ENCODE data around the gene POLG. TPM values are rescaled to one million over a fixed set of nuclear protein-coding genes. Genes with fewer than 3 reads are reported as not detected.

Gene POLG
- total and polyA plus RNA-seq, 3 donors from 2014 or later = 31.6 to 73.3 (median 65.2) TPM

DNA sequence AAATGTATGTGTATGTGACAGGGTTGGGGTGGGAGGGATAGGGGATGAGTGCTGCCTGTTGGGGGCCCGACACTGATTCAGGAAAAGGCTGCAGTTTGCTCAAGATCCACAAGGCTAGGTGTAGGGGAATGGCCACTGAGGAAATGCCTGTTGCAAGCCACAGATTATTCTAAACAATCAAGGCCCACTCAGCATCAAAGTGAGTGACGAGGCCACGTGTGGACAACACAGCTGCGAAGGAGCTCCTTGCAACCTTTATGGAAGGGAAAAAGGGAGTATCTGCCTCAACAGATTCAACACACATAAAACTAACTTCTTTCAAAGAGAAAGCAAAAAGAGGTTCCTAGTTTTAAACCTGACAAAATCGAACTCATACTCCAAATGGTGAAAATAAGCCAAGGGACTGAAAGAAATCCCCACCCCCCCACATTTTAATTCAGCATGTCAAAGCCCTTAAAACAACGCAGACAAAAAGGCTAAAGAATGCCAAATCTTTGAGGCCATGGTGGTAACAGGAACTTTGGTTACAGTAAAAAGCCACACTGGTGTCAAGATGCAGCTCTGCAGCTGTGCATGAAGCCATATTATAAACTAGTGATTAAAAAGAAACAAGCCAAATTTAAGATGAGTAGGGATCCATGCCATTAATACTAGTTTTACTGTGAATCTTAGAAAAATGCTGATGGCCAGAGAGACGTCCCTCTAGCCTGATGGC is 3.6 kb downstream of the POLG start:
- H3K27me3 ChIP-seq = no peaks in the 10 kb centered on the region
- no peak for DNase-seq
- H3K4me3 ChIP-seq = no peak overlapping the region
- peaks cover 30% of the 10 kb centered on the region for H3K4me1 ChIP-seq
- H3K27ac ChIP-seq = no peak overlapping the region
- 79 to 83% methylated on average over 7 of the region's 7 CpGs for WGBS, 2 donors
- intact Hi-C loops (cut with DNase I; ENCODE audit: low total_unique reads) = no loop called here
- no peaks in the 10 kb centered on the region for H3K36me3 ChIP-seq (ENCODE audit: low read depth, missing control alignments)
- H3K9me3 ChIP-seq = no peaks in the 10 kb centered on the region
- no peak for TF ChIP-seq POLR2A (IDR thresholded peaks at IDR 0.05)
- TF ChIP-seq, protein P1, sequence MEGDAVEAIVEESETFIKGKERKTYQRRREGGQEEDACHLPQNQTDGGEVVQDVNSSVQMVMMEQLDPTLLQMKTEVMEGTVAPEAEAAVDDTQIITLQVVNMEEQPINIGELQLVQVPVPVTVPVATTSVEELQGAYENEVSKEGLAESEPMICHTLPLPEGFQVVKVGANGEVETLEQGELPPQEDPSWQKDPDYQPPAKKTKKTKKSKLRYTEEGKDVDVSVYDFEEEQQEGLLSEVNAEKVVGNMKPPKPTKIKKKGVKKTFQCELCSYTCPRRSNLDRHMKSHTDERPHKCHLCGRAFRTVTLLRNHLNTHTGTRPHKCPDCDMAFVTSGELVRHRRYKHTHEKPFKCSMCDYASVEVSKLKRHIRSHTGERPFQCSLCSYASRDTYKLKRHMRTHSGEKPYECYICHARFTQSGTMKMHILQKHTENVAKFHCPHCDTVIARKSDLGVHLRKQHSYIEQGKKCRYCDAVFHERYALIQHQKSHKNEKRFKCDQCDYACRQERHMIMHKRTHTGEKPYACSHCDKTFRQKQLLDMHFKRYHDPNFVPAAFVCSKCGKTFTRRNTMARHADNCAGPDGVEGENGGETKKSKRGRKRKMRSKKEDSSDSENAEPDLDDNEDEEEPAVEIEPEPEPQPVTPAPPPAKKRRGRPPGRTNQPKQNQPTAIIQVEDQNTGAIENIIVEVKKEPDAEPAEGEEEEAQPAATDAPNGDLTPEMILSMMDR (IDR thresholded peaks at IDR 0.05) = no peak

- WGBS, 2 donors = 93 to 100% methylated on average over 3 to 6 of the region's 6 CpGs
- Histone ChIP-seq H3K36me3 (ENCODE audit: low read depth, missing control alignments) (no peaks in the 10 kb centered on the region), H3K4me1 (peaks cover 30% of the 10 kb centered on the region), H3K9me3 (no peaks in the 10 kb centered on the region), H3K27me3 (no peaks in the 10 kb centered on the region), H3K4me3 (no peak overlapping the region), H3K27ac (no peak overlapping the region)
- no peak for TF ChIP-seq POLR2A (IDR thresholded peaks at IDR 0.05)
- TF ChIP-seq, protein P1 (IDR thresholded peaks at IDR 0.05) = no peak
- DNase-seq = no peak
- intact Hi-C loops (cut with DNase I; ENCODE audit: low total_unique reads) = no loop called here
Observed at GRCh38 chr15:89330119-89330518, 4.5 kb downstream of the POLG start.

DNA sequence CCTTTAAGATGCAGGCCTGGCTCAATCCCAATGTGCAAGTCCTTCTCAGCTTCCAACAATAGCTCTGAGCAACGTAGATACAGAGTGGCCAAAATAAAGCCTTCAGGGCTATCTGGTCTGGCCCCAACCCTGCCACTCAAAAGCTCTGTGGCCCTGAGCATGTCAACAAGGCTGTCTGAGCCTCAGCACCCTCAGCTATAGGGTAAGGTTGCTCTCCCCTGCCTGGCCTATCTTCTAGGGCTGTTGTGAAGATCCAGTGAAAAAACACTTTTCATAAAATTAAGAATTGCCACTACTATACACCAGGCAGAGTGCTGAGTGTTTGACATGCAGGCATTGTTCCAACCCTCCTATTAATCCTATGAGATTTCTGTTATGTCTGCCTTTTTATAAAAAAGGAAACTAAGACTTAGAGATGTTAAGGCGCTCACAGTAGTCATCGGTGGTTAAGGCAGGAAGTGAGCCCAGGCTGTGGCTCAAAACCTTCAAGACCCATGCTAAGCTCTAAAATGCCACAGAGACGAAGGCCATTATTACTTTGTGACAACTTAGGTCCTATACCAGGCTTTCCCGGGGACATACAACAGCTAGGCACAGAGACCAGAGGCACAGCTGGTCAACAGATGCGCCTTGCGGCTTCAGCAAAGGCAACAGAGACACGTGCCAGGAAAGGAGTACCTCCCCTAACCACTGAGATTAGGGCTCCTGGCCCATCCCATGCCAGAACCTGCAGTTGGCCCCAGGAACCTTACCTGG is 5.1 kb downstream of the POLG start:
- H3K9me3 ChIP-seq = no peaks in the 10 kb centered on the region
- TF ChIP-seq, protein P1 (IDR thresholded peaks at IDR 0.05) = no peak
- TF ChIP-seq POLR2A (IDR thresholded peaks at IDR 0.05) = no peak
- H3K4me3 ChIP-seq = no peak overlapping the region

GRCh38 chr15:89328398-89329254 is 6.0 kb downstream of the POLG start:
- intact Hi-C loops (cut with DNase I; ENCODE audit: low total_unique reads) = no loop called here
- WGBS, 2 donors = 43 to 68% methylated on average over 5 to 13 of the region's 13 CpGs
- peaks cover 27% of the 10 kb centered on the region for H3K4me1 ChIP-seq

More for the DNA sequence above, 5.1 kb downstream of the POLG start:
- H3K27me3 ChIP-seq = no peaks in the 10 kb centered on the region
- no peak for DNase-seq
- intact Hi-C loops (cut with DNase I; ENCODE audit: low total_unique reads) = no loop called here
- WGBS, 2 donors = 77 to 80% methylated on average over 8 of the region's 8 CpGs
- peaks cover 30% of the 10 kb centered on the region for H3K4me1 ChIP-seq
- H3K36me3 ChIP-seq (ENCODE audit: low read depth, missing control alignments) = no peaks in the 10 kb centered on the region
- H3K27ac ChIP-seq = no peak overlapping the region

More at GRCh38 chr15:89328398-89329254, 6.0 kb downstream of the POLG start:
- Histone ChIP-seq H3K27ac (no peak overlapping the region), H3K36me3 (ENCODE audit: low read depth, missing control alignments) (no peaks in the 10 kb centered on the region), H3K4me3 (no peak overlapping the region), H3K9me3 (no peaks in the 10 kb centered on the region), H3K27me3 (no peaks in the 10 kb centered on the region)
- TF ChIP-seq, protein P1 (IDR thresholded peaks at IDR 0.05) = no peak
- TF ChIP-seq POLR2A (IDR thresholded peaks at IDR 0.05) = no peak
- no peak for DNase-seq
